ENCODE measurements around the gene PARD3B.

- TF ChIP-seq CTCF (IDR thresholded peaks at IDR 0.05; ENCODE audit: insufficient read depth, low read length) (no peak), REST (IDR thresholded peaks at IDR 0.05; ENCODE audit: insufficient replicate concordance, low read depth) (no peak), POLR2AphosphoS5 (IDR thresholded peaks at IDR 0.05; ENCODE audit: low read depth) (no peak)
These were observed 1034.1 kb downstream of the PARD3B start for GRCh38 chr2:205579335-205579734.
